Right lobe of liver (tissue), 6 donors: Measurements from ENCODE around the gene ORAI1. TPM values are rescaled to one million over a fixed set of nuclear protein-coding genes. Genes with fewer than 3 reads are reported as not detected.
"Not testable (repeated sequence)": the region's sequence is repeated elsewhere in the genome, so short reads cannot be mapped to it uniquely, and the experiment has no call there.

Source experiments
- ATAC-seq, 4 donors: fragments of 200-7000 bp; cut with Tn5 transposase; one replicate each; pipeline ENCODE4 v1.9.1; 2020; ENCODE audit warnings: mild to moderate bottlenecking in 4 of 4, moderate library complexity in 4 of 4
- DNase-seq, 3 donors: peaks; one replicate each; pipeline ENCODE4 v3.0.0-alpha.2; 2020
- H3K27ac ChIP-seq, 3 donors: fragments of 200-600 bp; one replicate each; pipeline ENCODE4 v1.8.0; 2022
- H3K27me3 ChIP-seq, 2 donors: fragments of 200-600 bp; one replicate each; pipeline ENCODE4 v1.8.0; 2022
- H3K36me3 ChIP-seq, 4 donors: fragments of 200-600 bp; sonication (generic) in 1 of 4; one replicate each; pipeline versions ENCODE4 v1.5.1 to v1.8.0; 2017 to 2022; ENCODE audit warnings: control low read depth in 1 of 4
- H3K4me1 ChIP-seq, 4 donors: fragments of 200-600 bp; sonication (generic) in 1 of 4; one replicate each; pipeline versions ENCODE4 v1.5.1 to v1.8.0; 2017 to 2022; ENCODE audit warnings: control low read depth in 1 of 4
- H3K4me3 ChIP-seq, 3 donors: fragments of 200-600 bp; one replicate each; pipeline ENCODE4 v1.8.0; 2022
- H3K9me3 ChIP-seq, 4 donors: fragments of 200-600 bp; sonication (generic) in 1 of 4; one replicate each; pipeline versions ENCODE4 v1.5.1 to v1.8.0; 2017 to 2022; ENCODE audit warnings: control low read depth in 1 of 4
- CTCF ChIP-seq, 4 donors: fragments of 200-600 bp in 3 of 4; fragments of 450-650 bp in 1 of 4; IDR thresholded peaks; one replicate each; pipeline versions ENCODE4 v1.5.1 to v1.8.0; 2016 to 2022; ENCODE audit warnings: antibody characterized with exemption in 4 of 4, mild to moderate bottlenecking in 2 of 4
- POLR2A ChIP-seq: fragments of 450-650 bp; IDR thresholded peaks from one replicate; pipeline ENCODE4 v1.6.1; 2017; ENCODE audit warnings: antibody characterized with exemption, mild to moderate bottlenecking
- WGBS: methylation state at CpG from one replicate; pipeline ENCODE4 v1.1.6; 2018; ENCODE audit warnings: low coverage, low lambda C conversion rate; ENCODE audit not compliant: insufficient coverage; ENCODE audit errors: missing lambda C conversion rate; 5-methylcytosine and 5-hydroxymethylcytosine counted together
- intact Hi-C, 2 donors: fragments of 100-400 bp; cut with DNase I; formaldehyde crosslinking; loops; one replicate each; pipeline versions ENCODE4 v1.11.2 to v1.14.1; 2022
- total RNA-seq, 6 experiments: library from RNA; depleted of rRNA in 2 of 6; stranded (reverse); fragments of >200 nt in 2 of 6; fragmentation: NEBNext Ultra II Directional in 3 of 6; extraction: Animal tissue kit (Norgen Biotek cat#: 25700) in 3 of 6; gene quantifications; one replicate each; pipeline versions ENCODE4 v1.1.0 to v1.2.4, GENCODE V29; 2016 to 2023
- donor health status: DM: no; HTN: yes; CAD: no.
- donor health status: DM: no; HTN: no; CAD: no.
- donor health status: DM: no; HTN: no; CAD: no.
- donor health status: DM: no; HTN: yes; CAD: no.
- donor health status: DM: no; HTN: yes; CAD: no.

ORAI1 gene
- total RNA-seq, 6 experiments from 2014 or later: 6.9 to 14.4 (median 9.0) TPM

- no peaks in the 10 kb centered on the region for H3K27me3 ChIP-seq
- no peaks in the 10 kb centered on the region for H3K9me3 ChIP-seq
- intact Hi-C loops: loop anchor here (10.0 kb wide), 4 partner anchors 61 to 181 kb away; no protein-coding TSS in a partner anchor
- no peak for TF ChIP-seq POLR2A
- no peak for TF ChIP-seq CTCF (IDR thresholded peaks at IDR 0.05)
- no peak overlapping the region for H3K27ac ChIP-seq
- ATAC-seq (no peak), DNase-seq (no peak)
- H3K4me3 ChIP-seq: no peak overlapping the region
- no peaks in the 10 kb centered on the region for H3K36me3 ChIP-seq
- 93% methylated on average over 5 of the region's 5 CpGs for WGBS
- peaks cover 0 to 14% (median 0%) of the 10 kb centered on the region in 4 donors for H3K4me1 ChIP-seq
Observed at GRCh38 chr12:121676190-121676589, 49.9 kb downstream of the ORAI1 start.

GRCh38 chr12:121678305-121678704 lies 52.0 kb downstream of the ORAI1 start:
- no peak for DNase-seq
- intact Hi-C loops: loop anchor here (10.0 kb wide), 4 partner anchors 64 to 184 kb away; no protein-coding TSS in a partner anchor
- no peaks in the 10 kb centered on the region for H3K27me3 ChIP-seq
- no peak overlapping the region for H3K4me3 ChIP-seq
- ATAC-seq: no peak
- TF ChIP-seq CTCF (IDR thresholded peaks at IDR 0.05): no peak
- no peak for TF ChIP-seq POLR2A
- H3K4me1 ChIP-seq: peaks cover 0 to 12% (median 0%) of the 10 kb centered on the region in 4 donors
- 55% methylated on average over 2 of the region's 3 CpGs for WGBS
- no peaks in the 10 kb centered on the region for H3K9me3 ChIP-seq
- no peaks in the 10 kb centered on the region for H3K36me3 ChIP-seq
- no peak overlapping the region for H3K27ac ChIP-seq

GRCh38 chr12:121678716-121679300 lies 52.5 kb downstream of the ORAI1 start:
- H3K9me3 ChIP-seq: no peaks in the 10 kb centered on the region
- H3K4me3 ChIP-seq: no peak overlapping the region
- ATAC-seq (no peak), DNase-seq (no peak)
- H3K27ac ChIP-seq: no peak overlapping the region
- H3K36me3 ChIP-seq: no peaks in the 10 kb centered on the region
- intact Hi-C loops: loop anchor here (10.0 kb wide), 4 partner anchors 64 to 184 kb away; no protein-coding TSS in a partner anchor
- TF ChIP-seq POLR2A (no peak), CTCF (IDR thresholded peaks at IDR 0.05) (no peak)
- 80% methylated on average over 8 of the region's 9 CpGs for WGBS
- H3K4me1 ChIP-seq: peaks cover 0 to 11% (median 0%) of the 10 kb centered on the region in 4 donors
- no peaks in the 10 kb centered on the region for H3K27me3 ChIP-seq

- H3K9me3 ChIP-seq, H3K36me3 ChIP-seq, H3K4me3 ChIP-seq, DNase-seq, ATAC-seq, H3K27ac ChIP-seq, H3K27me3 ChIP-seq: not testable (repeated sequence)
- peaks cover 0 to 11% (median 0%) of the 10 kb centered on the region in 4 donors for H3K4me1 ChIP-seq
- intact Hi-C loops: loop anchor here (10.0 kb wide), 4 partner anchors 65 to 185 kb away; no protein-coding TSS in a partner anchor
- 90% methylated on average over 12 of the region's 13 CpGs for WGBS
Observed at GRCh38 chr12:121679661-121680197, 53.4 kb downstream of the ORAI1 start.

- Histone ChIP-seq H3K4me3 (no peak overlapping the region), H3K9me3 (no peaks in the 10 kb centered on the region), H3K4me1 (peaks cover 0 to 6% (median 0%) of the 10 kb centered on the region in 4 donors), H3K36me3 (no peaks in the 10 kb centered on the region), H3K27ac (no peak overlapping the region), H3K27me3 (no peaks in the 10 kb centered on the region)
- DNase-seq: no peak
- intact Hi-C loops: no loop called here
- WGBS: 81% methylated on average over 3 of the region's 3 CpGs
- ATAC-seq: no peak
- TF ChIP-seq CTCF (IDR thresholded peaks at IDR 0.05) (no peak), POLR2A (no peak)
Observed at GRCh38 chr12:121688966-121689365, 62.6 kb downstream of the ORAI1 start.
